ENCODE measurements around the gene SPATA13.
"Not testable (repeated sequence)": the region's sequence is repeated elsewhere in the genome, so short reads cannot be mapped to it uniquely, and the experiment has no call there.

Gene SPATA13

GRCh38 chr13:24160458-24161009 lies at the start of gene SPATA13:
Gene SPATA13 (plus strand): TSS chr13:24160720. CDS start chr13:24222930, 62,210 bp downstream.
- DNase-seq = peak; percentile 88

GRCh38 chr13:24112791-24113190 lies 47.7 kb upstream of the SPATA13 start:
- DNase-seq = no peak

GRCh38 chr13:24115671-24116070 lies 44.8 kb upstream of the SPATA13 start:
- DNase-seq = no peak

- DNase-seq = peak; percentile 5
Observed at GRCh38 chr13:24116131-24116530, 44.4 kb upstream of the SPATA13 start.

- DNase-seq = no peak
Observed at GRCh38 chr13:24118576-24118975, 41.9 kb upstream of the SPATA13 start.

GRCh38 chr13:24119626-24120508 lies 40.7 kb upstream of the SPATA13 start:
- DNase-seq = no peak

- DNase-seq = not testable (repeated sequence)
Observed at GRCh38 chr13:24122045-24122444, 38.5 kb upstream of the SPATA13 start.

GRCh38 chr13:24122569-24122968 lies 38.0 kb upstream of the SPATA13 start:
- no peak for DNase-seq

GRCh38 chr13:24123761-24124160 lies 36.8 kb upstream of the SPATA13 start:
- no peak for DNase-seq

- DNase-seq = peak; percentile 26
Observed at GRCh38 chr13:24124789-24125476, 35.6 kb upstream of the SPATA13 start.

- DNase-seq = no peak
Observed at GRCh38 chr13:24127116-24127631, 33.3 kb upstream of the SPATA13 start.

- no peak for DNase-seq
Observed at GRCh38 chr13:24128112-24128511, 32.4 kb upstream of the SPATA13 start.

GRCh38 chr13:24128962-24129361 lies 31.6 kb upstream of the SPATA13 start:
- DNase-seq = no peak

- DNase-seq = no peak
Observed at GRCh38 chr13:24129914-24130774, 30.4 kb upstream of the SPATA13 start.

GRCh38 chr13:24131749-24132148 lies 28.8 kb upstream of the SPATA13 start:
- no peak for DNase-seq

- DNase-seq = no peak
Observed at GRCh38 chr13:24133021-24133795, 27.3 kb upstream of the SPATA13 start.

GRCh38 chr13:24134231-24134630 lies 26.3 kb upstream of the SPATA13 start:
- DNase-seq = no peak

GRCh38 chr13:24134757-24135156 lies 25.8 kb upstream of the SPATA13 start:
- DNase-seq = no peak

GRCh38 chr13:24135674-24136300 lies 24.7 kb upstream of the SPATA13 start:
- DNase-seq = no peak

- DNase-seq = no peak
Observed at GRCh38 chr13:24138911-24139310, 21.6 kb upstream of the SPATA13 start.

GRCh38 chr13:24141333-24141910 lies 19.1 kb upstream of the SPATA13 start:
- DNase-seq = no peak
